Body of pancreas (tissue), 4 donors: ENCODE results near the gene DYNLT2.

Experiments used
- POLR2A ChIP-seq, 3 donors: fragments of 450-650 bp; IDR thresholded peaks; one replicate each; pipeline ENCODE4 v1.6.1; 2016; ENCODE audit warnings: antibody characterized with exemption in 3 of 3, mild to moderate bottlenecking in 2 of 3
- TF ChIP-seq, protein P1 (sequence below), 7 experiments: fragments of 450-650 bp in 4 of 7; fragments of 200-600 bp in 3 of 7; sonication (generic) in 3 of 7; IDR thresholded peaks; one replicate each; pipeline ENCODE4 v1.5.1; 2016 to 2019; ENCODE audit warnings: antibody characterized with exemption in 7 of 7

DNA sequence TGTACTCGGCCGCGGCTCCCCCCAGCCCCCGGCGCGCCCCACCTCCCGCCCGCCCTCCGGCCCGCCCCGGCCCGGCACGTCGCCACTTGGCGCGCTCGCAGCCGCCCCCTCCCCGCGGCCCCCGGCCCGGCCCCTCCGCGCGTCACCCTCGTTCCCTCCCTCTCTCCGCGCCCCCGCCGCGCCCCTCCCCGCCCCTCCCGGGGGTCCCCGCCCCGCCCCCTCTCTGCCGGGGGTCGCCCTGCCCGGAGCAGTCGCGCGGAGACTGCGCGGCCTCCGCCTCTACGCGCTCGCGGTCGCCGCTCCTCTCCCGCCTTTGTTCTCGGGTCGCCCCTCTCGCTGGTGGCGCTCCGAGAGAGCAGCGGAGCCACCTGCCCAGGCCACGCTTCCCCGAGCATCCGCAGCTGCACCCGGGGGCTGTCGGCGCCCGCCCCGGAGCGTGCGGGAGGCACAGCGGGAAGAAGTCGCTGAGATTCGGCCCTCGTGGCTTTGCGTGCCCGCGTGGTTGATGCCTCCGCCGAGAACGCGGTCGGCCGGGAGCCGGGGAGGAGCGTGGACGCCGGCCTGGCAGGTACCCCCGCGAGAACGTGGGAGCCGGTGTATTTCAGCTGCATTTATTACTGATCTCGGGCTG, 26.8 kb downstream of the DYNLT2 start, which contains the start of gene PHF10:
- TF ChIP-seq, protein P1, sequence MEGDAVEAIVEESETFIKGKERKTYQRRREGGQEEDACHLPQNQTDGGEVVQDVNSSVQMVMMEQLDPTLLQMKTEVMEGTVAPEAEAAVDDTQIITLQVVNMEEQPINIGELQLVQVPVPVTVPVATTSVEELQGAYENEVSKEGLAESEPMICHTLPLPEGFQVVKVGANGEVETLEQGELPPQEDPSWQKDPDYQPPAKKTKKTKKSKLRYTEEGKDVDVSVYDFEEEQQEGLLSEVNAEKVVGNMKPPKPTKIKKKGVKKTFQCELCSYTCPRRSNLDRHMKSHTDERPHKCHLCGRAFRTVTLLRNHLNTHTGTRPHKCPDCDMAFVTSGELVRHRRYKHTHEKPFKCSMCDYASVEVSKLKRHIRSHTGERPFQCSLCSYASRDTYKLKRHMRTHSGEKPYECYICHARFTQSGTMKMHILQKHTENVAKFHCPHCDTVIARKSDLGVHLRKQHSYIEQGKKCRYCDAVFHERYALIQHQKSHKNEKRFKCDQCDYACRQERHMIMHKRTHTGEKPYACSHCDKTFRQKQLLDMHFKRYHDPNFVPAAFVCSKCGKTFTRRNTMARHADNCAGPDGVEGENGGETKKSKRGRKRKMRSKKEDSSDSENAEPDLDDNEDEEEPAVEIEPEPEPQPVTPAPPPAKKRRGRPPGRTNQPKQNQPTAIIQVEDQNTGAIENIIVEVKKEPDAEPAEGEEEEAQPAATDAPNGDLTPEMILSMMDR (IDR thresholded peaks at IDR 0.05), result no peak
- TF ChIP-seq POLR2A (IDR thresholded peaks at IDR 0.05), result peak in 2 of 3 donors; percentile 46 to 61
